GM23338 (cell line): ENCODE measurements around the gene SP100. TPM values are rescaled to one million over a fixed set of nuclear protein-coding genes. Genes with fewer than 3 reads are reported as not detected.

Experiments
- ATAC-seq: fragments of 200-7000 bp; cut with Tn5 transposase; 3 replicates; pipeline ENCODE4 v1.9.1; 2020
- DNase-seq: peaks from one replicate; pipeline ENCODE4 v3.0.0-alpha.2; 2015; ENCODE audit warnings: low spot score
- H2AFZ ChIP-seq: fragments of 200-600 bp; sonication (generic); 2 replicates; pipeline ENCODE4 v1.8.0; 2016; ENCODE audit warnings: antibody characterized with exemption, mild to moderate bottlenecking, moderate library complexity
- H3F3A ChIP-seq: fragments of 200-600 bp; sonication (generic); replicated peaks from 2 replicates; pipeline ENCODE4 v1.8.0; 2017; ENCODE audit warnings: antibody characterized with exemption, mixed run types, low read depth
- H3K27ac ChIP-seq: fragments of 200-600 bp; sonication (generic); 2 replicates; pipeline ENCODE4 v1.6.1; 2016; ENCODE audit warnings: low read depth
- H3K27me3 ChIP-seq: fragments of 200-600 bp; sonication (generic); 2 replicates; pipeline ENCODE4 v1.8.0; 2016; ENCODE audit warnings: mild to moderate bottlenecking, mixed run types, moderate library complexity; ENCODE audit not compliant: insufficient read depth
- H3K36me3 ChIP-seq: fragments of 200-600 bp; sonication (generic); 2 replicates; pipeline ENCODE4 v1.8.0; 2016; ENCODE audit warnings: mild to moderate bottlenecking; ENCODE audit not compliant: insufficient read depth
- H3K4me1 ChIP-seq: fragments of 200-600 bp; sonication (generic); 2 replicates; pipeline ENCODE4 v1.8.0; 2016; ENCODE audit warnings: mild to moderate bottlenecking, moderate library complexity; ENCODE audit not compliant: insufficient read depth
- H3K4me2 ChIP-seq: fragments of 200-600 bp; sonication (generic); 2 replicates; pipeline ENCODE4 v1.7.1; 2017; ENCODE audit warnings: mixed run types
- H3K4me3 ChIP-seq: fragments of 200-600 bp; sonication (generic); 2 replicates; pipeline ENCODE4 v1.6.1; 2016; ENCODE audit warnings: mixed run types
- H3K79me2 ChIP-seq: fragments of 200-600 bp; sonication (generic); replicated peaks from 2 replicates; pipeline ENCODE4 v1.8.0; 2017; ENCODE audit warnings: mild to moderate bottlenecking; ENCODE audit not compliant: insufficient read depth
- H3K9me2 ChIP-seq: fragments of 200-600 bp; sonication (generic); 2 replicates; pipeline ENCODE4 v1.8.0; 2017; ENCODE audit not compliant: insufficient read depth
- H4K20me1 ChIP-seq: fragments of 200-600 bp; sonication (generic); replicated peaks from 2 replicates; pipeline ENCODE4 v1.8.0; 2017; ENCODE audit warnings: mild to moderate bottlenecking; ENCODE audit not compliant: insufficient read depth
- H3K27ac Mint-ChIP-seq: 2 replicates; pipeline ENCODE4 v1.8.0; 2020; ENCODE audit warnings: inconsistent platforms, mild to moderate bottlenecking, moderate library complexity, mixed read lengths
- H3K27me3 Mint-ChIP-seq: 3 replicates; pipeline ENCODE4 v1.8.0; 2022; ENCODE audit warnings: low read depth, mild to moderate bottlenecking, moderate library complexity, mixed read lengths, inconsistent platforms; ENCODE audit not compliant: insufficient read depth, poor library complexity
- H3K36me3 Mint-ChIP-seq: 3 replicates; pipeline ENCODE4 v1.8.0; 2021; ENCODE audit warnings: low read depth, mild to moderate bottlenecking, inconsistent platforms, moderate library complexity, mixed read lengths
- H3K4me1 Mint-ChIP-seq: 3 replicates; pipeline ENCODE4 v1.8.0; 2020; ENCODE audit warnings: mild to moderate bottlenecking, inconsistent platforms, mixed read lengths
- H3K4me3 Mint-ChIP-seq: 3 replicates; pipeline ENCODE4 v1.8.0; 2021; ENCODE audit warnings: moderate library complexity, mild to moderate bottlenecking, inconsistent platforms, mixed read lengths
- H3K9me3 Mint-ChIP-seq: 3 replicates; pipeline ENCODE4 v1.8.0; 2020; ENCODE audit warnings: moderate library complexity, mild to moderate bottlenecking, inconsistent platforms, mixed read lengths
- CREB1 ChIP-seq: fragments of 250-450 bp; sonication (Bioruptor Pico); IDR thresholded peaks from 2 replicates; pipeline ENCODE4 v1.5.0; 2020; ENCODE audit warnings: low read depth, mild to moderate bottlenecking, moderate library complexity
- EZH2 ChIP-seq: fragments of 200-600 bp; sonication (generic); IDR thresholded peaks from one replicate; pipeline ENCODE4 v1.8.0; 2017; ENCODE audit warnings: antibody characterized with exemption, mild to moderate bottlenecking, low read depth; ENCODE audit not compliant: unreplicated experiment
- NANOG ChIP-seq: IDR thresholded peaks from 2 replicates; pipeline ENCODE4 v1.6.1; 2016; ENCODE audit warnings: antibody characterized with exemption, borderline replicate concordance
- POLR2AphosphoS5 ChIP-seq: IDR thresholded peaks from 2 replicates; pipeline ENCODE4 v1.6.1; 2016; ENCODE audit warnings: antibody characterized with exemption, low read depth
- STAT1 ChIP-seq: IDR thresholded peaks from one replicate; pipeline ENCODE4 v1.6.1; 2016; ENCODE audit warnings: antibody characterized with exemption; ENCODE audit not compliant: unreplicated experiment
- polyA plus RNA-seq: library from polyadenylated mRNA; unstranded; fragments of >200 nt; fragmentation: Nextera tagmentation; extraction: Ambion mirVana; gene quantifications from 2 replicates; pipeline ENCODE4 v1.2.1, GENCODE V29; 2016
- total RNA-seq: library from RNA; depleted of rRNA; stranded (reverse); fragments of >200 nt; shearing (Covaris generic); gene quantifications from 2 replicates; pipeline ENCODE4 v1.2.3, GENCODE V29; 2014
- TF ChIP-seq, protein P1 (sequence below): fragments of 250-450 bp; sonication (Bioruptor Pico); IDR thresholded peaks from 2 replicates; pipeline ENCODE4 v1.5.0; 2020; ENCODE audit warnings: mild to moderate bottlenecking, moderate library complexity
- TF ChIP-seq, protein P2 (sequence below): IDR thresholded peaks from one replicate; pipeline ENCODE4 v1.6.1; 2018; ENCODE audit warnings: antibody characterized with exemption; ENCODE audit not compliant: unreplicated experiment
- TF ChIP-seq, protein P3 (sequence below): IDR thresholded peaks from 2 replicates; pipeline ENCODE4 v1.6.1; 2016; ENCODE audit warnings: antibody characterized with exemption
- TF ChIP-seq, protein P4 (sequence below), 2 experiments: fragments of 200-600 bp in 1 of 2; sonication (generic) in 1 of 2; conservative IDR thresholded peaks; 2 replicates each; pipeline versions ENCODE4 v1.5.1 to v1.6.1; 2016 to 2017; ENCODE audit warnings: antibody characterized with exemption in 2 of 2, low read depth in 2 of 2, mild to moderate bottlenecking in 2 of 2, moderate library complexity in 1 of 2

Gene SP100
- total and polyA plus RNA-seq, 2 experiments from 2014 or later: 0.44 to 0.73 TPM

DNA sequence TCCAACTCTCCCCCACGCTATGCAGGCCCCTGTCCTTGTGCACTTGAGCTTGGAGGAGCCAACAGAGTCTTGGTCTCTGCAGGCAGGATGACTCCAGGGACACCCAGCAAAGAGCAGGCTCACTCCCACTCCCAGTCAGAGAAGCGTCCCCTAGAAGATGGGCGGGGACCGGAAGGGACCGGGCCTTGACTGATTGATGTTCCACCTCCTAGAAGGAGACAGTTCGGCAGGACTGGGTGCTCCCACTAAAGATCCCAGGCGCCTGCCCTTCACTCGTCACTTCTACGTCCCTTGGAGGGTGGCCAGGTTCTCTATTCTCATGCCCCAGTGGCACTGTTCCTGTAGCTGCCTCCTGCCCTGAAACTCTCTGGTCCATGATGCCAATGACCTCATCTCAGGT lies 3.2 kb upstream of the SP100 start (continued):
- TF ChIP-seq, protein P1, sequence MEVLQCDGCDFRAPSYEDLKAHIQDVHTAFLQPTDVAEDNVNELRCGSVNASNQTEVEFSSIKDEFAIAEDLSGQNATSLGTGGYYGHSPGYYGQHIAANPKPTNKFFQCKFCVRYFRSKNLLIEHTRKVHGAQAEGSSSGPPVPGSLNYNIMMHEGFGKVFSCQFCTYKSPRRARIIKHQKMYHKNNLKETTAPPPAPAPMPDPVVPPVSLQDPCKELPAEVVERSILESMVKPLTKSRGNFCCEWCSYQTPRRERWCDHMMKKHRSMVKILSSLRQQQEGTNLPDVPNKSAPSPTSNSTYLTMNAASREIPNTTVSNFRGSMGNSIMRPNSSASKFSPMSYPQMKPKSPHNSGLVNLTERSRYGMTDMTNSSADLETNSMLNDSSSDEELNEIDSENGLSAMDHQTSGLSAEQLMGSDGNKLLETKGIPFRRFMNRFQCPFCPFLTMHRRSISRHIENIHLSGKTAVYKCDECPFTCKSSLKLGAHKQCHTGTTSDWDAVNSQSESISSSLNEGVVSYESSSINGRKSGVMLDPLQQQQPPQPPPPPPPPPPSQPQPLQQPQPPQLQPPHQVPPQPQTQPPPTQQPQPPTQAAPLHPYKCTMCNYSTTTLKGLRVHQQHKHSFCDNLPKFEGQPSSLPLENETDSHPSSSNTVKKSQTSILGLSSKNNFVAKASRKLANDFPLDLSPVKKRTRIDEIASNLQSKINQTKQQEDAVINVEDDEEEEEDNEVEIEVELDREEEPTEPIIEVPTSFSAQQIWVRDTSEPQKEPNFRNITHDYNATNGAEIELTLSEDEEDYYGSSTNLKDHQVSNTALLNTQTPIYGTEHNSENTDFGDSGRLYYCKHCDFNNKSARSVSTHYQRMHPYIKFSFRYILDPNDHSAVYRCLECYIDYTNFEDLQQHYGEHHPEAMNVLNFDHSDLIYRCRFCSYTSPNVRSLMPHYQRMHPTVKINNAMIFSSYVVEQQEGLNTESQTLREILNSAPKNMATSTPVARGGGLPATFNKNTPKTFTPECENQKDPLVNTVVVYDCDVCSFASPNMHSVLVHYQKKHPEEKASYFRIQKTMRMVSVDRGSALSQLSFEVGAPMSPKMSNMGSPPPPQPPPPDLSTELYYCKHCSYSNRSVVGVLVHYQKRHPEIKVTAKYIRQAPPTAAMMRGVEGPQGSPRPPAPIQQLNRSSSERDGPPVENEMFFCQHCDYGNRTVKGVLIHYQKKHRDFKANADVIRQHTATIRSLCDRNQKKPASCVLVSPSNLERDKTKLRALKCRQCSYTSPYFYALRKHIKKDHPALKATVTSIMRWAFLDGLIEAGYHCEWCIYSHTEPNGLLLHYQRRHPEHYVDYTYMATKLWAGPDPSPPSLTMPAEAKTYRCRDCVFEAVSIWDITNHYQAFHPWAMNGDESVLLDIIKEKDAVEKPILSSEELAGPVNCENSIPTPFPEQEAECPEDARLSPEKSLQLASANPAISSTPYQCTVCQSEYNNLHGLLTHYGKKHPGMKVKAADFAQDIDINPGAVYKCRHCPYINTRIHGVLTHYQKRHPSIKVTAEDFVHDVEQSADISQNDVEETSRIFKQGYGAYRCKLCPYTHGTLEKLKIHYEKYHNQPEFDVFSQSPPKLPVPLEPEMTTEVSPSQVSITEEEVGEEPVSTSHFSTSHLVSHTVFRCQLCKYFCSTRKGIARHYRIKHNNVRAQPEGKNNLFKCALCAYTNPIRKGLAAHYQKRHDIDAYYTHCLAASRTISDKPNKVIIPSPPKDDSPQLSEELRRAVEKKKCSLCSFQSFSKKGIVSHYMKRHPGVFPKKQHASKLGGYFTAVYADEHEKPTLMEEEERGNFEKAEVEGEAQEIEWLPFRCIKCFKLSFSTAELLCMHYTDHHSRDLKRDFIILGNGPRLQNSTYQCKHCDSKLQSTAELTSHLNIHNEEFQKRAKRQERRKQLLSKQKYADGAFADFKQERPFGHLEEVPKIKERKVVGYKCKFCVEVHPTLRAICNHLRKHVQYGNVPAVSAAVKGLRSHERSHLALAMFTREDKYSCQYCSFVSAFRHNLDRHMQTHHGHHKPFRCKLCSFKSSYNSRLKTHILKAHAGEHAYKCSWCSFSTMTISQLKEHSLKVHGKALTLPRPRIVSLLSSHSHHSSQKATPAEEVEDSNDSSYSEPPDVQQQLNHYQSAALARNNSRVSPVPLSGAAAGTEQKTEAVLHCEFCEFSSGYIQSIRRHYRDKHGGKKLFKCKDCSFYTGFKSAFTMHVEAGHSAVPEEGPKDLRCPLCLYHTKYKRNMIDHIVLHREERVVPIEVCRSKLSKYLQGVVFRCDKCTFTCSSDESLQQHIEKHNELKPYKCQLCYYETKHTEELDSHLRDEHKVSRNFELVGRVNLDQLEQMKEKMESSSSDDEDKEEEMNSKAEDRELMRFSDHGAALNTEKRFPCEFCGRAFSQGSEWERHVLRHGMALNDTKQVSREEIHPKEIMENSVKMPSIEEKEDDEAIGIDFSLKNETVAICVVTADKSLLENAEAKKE (CRISPR knock-in tag): no peak
- no peak for TF ChIP-seq CREB1 (CRISPR knock-in tag)
- TF ChIP-seq, protein P2, sequence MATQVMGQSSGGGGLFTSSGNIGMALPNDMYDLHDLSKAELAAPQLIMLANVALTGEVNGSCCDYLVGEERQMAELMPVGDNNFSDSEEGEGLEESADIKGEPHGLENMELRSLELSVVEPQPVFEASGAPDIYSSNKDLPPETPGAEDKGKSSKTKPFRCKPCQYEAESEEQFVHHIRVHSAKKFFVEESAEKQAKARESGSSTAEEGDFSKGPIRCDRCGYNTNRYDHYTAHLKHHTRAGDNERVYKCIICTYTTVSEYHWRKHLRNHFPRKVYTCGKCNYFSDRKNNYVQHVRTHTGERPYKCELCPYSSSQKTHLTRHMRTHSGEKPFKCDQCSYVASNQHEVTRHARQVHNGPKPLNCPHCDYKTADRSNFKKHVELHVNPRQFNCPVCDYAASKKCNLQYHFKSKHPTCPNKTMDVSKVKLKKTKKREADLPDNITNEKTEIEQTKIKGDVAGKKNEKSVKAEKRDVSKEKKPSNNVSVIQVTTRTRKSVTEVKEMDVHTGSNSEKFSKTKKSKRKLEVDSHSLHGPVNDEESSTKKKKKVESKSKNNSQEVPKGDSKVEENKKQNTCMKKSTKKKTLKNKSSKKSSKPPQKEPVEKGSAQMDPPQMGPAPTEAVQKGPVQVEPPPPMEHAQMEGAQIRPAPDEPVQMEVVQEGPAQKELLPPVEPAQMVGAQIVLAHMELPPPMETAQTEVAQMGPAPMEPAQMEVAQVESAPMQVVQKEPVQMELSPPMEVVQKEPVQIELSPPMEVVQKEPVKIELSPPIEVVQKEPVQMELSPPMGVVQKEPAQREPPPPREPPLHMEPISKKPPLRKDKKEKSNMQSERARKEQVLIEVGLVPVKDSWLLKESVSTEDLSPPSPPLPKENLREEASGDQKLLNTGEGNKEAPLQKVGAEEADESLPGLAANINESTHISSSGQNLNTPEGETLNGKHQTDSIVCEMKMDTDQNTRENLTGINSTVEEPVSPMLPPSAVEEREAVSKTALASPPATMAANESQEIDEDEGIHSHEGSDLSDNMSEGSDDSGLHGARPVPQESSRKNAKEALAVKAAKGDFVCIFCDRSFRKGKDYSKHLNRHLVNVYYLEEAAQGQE: no peak

DNA sequence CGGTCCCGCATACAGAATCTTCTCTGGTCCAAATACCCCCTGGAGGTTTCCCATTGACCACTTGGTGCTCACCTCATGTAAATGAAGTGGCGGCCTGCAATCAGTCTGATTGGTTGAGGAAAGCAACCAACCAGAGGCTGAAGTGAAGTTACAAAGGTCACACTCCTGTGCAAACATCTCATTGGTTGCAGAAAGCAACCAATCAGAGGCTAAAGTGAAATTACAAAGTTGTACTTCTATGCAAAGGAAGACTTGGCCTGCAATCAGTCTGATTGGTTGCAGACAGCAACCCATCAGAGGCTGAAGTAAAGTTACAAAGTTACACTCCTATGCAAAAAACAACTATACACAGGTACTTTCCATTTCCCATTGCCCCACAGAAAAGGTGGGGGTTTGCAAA lies 2.5 kb upstream of the SP100 start:
- Mint-ChIP-seq H3K36me3 (no peaks in the 10 kb centered on the region), H3K9me3 (no peaks in the 10 kb centered on the region; the same call in 2 of the 3 replicates), H3K4me3 (no peak overlapping the region), H3K27me3 (peaks cover 26% of the 10 kb centered on the region), H3K4me1 (peaks cover 7% of the 10 kb centered on the region; the same call in 2 of the 3 replicates), H3K27ac (no peak overlapping the region)
- Histone ChIP-seq H3K27ac (no peak overlapping the region), H4K20me1 (no peaks in the 10 kb centered on the region), H3K9me2 (no peaks in the 10 kb centered on the region; the same call in 1 of the 2 replicates), H3K4me2 (no peak overlapping the region), H3K79me2 (no peaks in the 10 kb centered on the region), H3K36me3 (no peaks in the 10 kb centered on the region), H3F3A (no peaks in the 10 kb centered on the region), H3K4me1 (no peaks in the 10 kb centered on the region), H3K27me3 (peaks cover 20% of the 10 kb centered on the region), H3K4me3 (no peak overlapping the region), H2AFZ (no peak overlapping the region)
- no peak for ATAC-seq
- no peak for DNase-seq
- TF ChIP-seq STAT1: no peak
- no peak for TF ChIP-seq NANOG
- no peak for TF ChIP-seq EZH2
- TF ChIP-seq, protein P3, sequence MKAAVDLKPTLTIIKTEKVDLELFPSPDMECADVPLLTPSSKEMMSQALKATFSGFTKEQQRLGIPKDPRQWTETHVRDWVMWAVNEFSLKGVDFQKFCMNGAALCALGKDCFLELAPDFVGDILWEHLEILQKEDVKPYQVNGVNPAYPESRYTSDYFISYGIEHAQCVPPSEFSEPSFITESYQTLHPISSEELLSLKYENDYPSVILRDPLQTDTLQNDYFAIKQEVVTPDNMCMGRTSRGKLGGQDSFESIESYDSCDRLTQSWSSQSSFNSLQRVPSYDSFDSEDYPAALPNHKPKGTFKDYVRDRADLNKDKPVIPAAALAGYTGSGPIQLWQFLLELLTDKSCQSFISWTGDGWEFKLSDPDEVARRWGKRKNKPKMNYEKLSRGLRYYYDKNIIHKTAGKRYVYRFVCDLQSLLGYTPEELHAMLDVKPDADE: no peak
- TF ChIP-seq, protein P4, sequence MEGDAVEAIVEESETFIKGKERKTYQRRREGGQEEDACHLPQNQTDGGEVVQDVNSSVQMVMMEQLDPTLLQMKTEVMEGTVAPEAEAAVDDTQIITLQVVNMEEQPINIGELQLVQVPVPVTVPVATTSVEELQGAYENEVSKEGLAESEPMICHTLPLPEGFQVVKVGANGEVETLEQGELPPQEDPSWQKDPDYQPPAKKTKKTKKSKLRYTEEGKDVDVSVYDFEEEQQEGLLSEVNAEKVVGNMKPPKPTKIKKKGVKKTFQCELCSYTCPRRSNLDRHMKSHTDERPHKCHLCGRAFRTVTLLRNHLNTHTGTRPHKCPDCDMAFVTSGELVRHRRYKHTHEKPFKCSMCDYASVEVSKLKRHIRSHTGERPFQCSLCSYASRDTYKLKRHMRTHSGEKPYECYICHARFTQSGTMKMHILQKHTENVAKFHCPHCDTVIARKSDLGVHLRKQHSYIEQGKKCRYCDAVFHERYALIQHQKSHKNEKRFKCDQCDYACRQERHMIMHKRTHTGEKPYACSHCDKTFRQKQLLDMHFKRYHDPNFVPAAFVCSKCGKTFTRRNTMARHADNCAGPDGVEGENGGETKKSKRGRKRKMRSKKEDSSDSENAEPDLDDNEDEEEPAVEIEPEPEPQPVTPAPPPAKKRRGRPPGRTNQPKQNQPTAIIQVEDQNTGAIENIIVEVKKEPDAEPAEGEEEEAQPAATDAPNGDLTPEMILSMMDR (conservative IDR thresholded peaks at IDR 0.05; ENCODE audit: low read depth in 2 of 2): no peak
- no peak for TF ChIP-seq POLR2AphosphoS5
- TF ChIP-seq, protein P2: no peak
